Ishikawa (cell line): ENCODE data around the gene MUC3A.

ENCODE experiments used
- CEBPB ChIP-seq: IDR thresholded peaks from 2 replicates; pipeline ENCODE4 v1.6.1; 2012
- EP300 ChIP-seq: IDR thresholded peaks from 2 replicates; pipeline ENCODE4 v1.6.1; 2012; ENCODE audit warnings: borderline replicate concordance
- FOXM1 ChIP-seq: IDR thresholded peaks from 2 replicates; pipeline ENCODE4 v1.6.1; 2012; ENCODE audit warnings: low read depth, borderline replicate concordance
- NFIC ChIP-seq: IDR thresholded peaks from 2 replicates; pipeline ENCODE4 v1.6.1; 2012
- ZBTB7A ChIP-seq: IDR thresholded peaks from 2 replicates; pipeline ENCODE4 v1.6.1; 2012; ENCODE audit warnings: low read depth
- TF ChIP-seq, protein P1 (sequence below): IDR thresholded peaks from 2 replicates; pipeline ENCODE4 v1.6.1; 2012

DNA sequence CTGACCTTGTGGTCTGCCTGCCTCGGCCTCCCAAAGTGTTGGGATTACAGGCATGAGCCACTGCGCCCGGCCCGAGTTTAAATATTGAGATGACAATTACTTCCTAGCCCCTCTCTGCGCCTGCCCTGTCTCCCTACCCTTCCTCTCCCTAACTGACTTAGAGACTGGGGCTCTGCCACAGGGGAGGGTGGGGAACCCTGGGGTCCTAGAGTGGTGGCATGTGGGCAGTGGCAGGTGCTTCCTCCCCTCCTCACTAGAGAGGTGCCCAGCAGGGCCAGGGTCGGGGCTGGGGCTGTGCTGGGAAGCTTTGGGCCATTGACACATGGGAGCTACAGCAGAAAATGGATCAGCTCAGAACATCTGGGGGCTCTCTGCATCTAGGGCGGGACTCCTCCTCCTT, 46.7 kb upstream of the MUC3A start:
- TF ChIP-seq, protein P1, sequence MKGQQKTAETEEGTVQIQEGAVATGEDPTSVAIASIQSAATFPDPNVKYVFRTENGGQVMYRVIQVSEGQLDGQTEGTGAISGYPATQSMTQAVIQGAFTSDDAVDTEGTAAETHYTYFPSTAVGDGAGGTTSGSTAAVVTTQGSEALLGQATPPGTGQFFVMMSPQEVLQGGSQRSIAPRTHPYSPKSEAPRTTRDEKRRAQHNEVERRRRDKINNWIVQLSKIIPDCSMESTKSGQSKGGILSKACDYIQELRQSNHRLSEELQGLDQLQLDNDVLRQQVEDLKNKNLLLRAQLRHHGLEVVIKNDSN = no peak
- no peak for TF ChIP-seq ZBTB7A
- no peak for TF ChIP-seq FOXM1
- no peak for TF ChIP-seq EP300
- TF ChIP-seq NFIC = no peak
- no peak for TF ChIP-seq CEBPB
